PC-9 (cell line): ENCODE results near the gene ZNF408. TPM values are rescaled to one million over a fixed set of nuclear protein-coding genes. Genes with fewer than 3 reads are reported as not detected.

Experiments used
- BruUV-seq: library from RNA; stranded (reverse); fragments of 400-500 nt; replicated peaks from 2 replicates; lab custom pipeline; 2021; lab: Mats Ljungman, UMichigan
- CTCF ChIA-PET: fragments of 300-600 bp; sonication (Branson Sonifier 250); formaldehyde crosslinking; loops from one replicate; lab custom pipeline; 2022; ENCODE audit warnings: antibody characterized with exemption; lab: Charles Lee
- POLR2A ChIA-PET: fragments of 300-600 bp; sonication (Branson Sonifier 250); formaldehyde crosslinking; loops from one replicate; lab custom pipeline; 2022; ENCODE audit warnings: antibody characterized with exemption; ENCODE audit not compliant: unreplicated experiment; lab: Charles Lee
- DNase-seq, 2 experiments: peaks; one replicate each; pipeline versions ENCODE4 v3.0.0 to v3.0.0-alpha.2; 2015 to 2022; ENCODE audit warnings: mixed read lengths in 1 of 2
- H2AFZ ChIP-seq: fragments of 200-600 bp; sonication (generic); 2 replicates; pipeline ENCODE4 v1.8.1; 2017; ENCODE audit warnings: antibody characterized with exemption
- H3F3A ChIP-seq: fragments of 200-600 bp; sonication (generic); 2 replicates; pipeline ENCODE4 v1.8.1; 2017; ENCODE audit warnings: antibody characterized with exemption, mild to moderate bottlenecking, low read depth; ENCODE audit not compliant: insufficient read depth
- H3K27ac ChIP-seq: fragments of 200-600 bp; sonication (generic); 2 replicates; pipeline ENCODE4 v1.6.1; 2016; ENCODE audit warnings: mixed run types
- H3K27me3 ChIP-seq: fragments of 200-600 bp; sonication (generic); 2 replicates; pipeline ENCODE4 v1.6.1; 2016; ENCODE audit warnings: low read depth, mixed run types; ENCODE audit not compliant: insufficient read depth
- H3K36me3 ChIP-seq: fragments of 200-600 bp; sonication (generic); 2 replicates; pipeline ENCODE4 v1.6.1; 2016; ENCODE audit warnings: low read depth, mixed run types
- H3K4me1 ChIP-seq: fragments of 200-600 bp; sonication (generic); replicated peaks from 2 replicates; pipeline ENCODE4 v1.6.1; 2016; ENCODE audit warnings: mixed run types; ENCODE audit not compliant: insufficient read depth
- H3K4me2 ChIP-seq: fragments of 200-600 bp; sonication (generic); 2 replicates; pipeline ENCODE4 v1.6.1; 2017; ENCODE audit warnings: mixed run types
- H3K4me3 ChIP-seq: fragments of 200-600 bp; sonication (generic); 2 replicates; pipeline ENCODE4 v1.6.1; 2016; ENCODE audit warnings: mixed run types
- H3K79me2 ChIP-seq: fragments of 200-600 bp; sonication (generic); 2 replicates; pipeline ENCODE4 v1.6.1; 2017; ENCODE audit warnings: low read depth, mixed run types
- H3K9me2 ChIP-seq: fragments of 200-600 bp; sonication (generic); 2 replicates; pipeline ENCODE4 v1.8.1; 2017; ENCODE audit warnings: mild to moderate bottlenecking; ENCODE audit not compliant: insufficient read depth
- H3K9me3 ChIP-seq: fragments of 200-600 bp; sonication (generic); 2 replicates; pipeline ENCODE4 v1.8.1; 2016; ENCODE audit warnings: low read depth; ENCODE audit not compliant: insufficient read depth
- H4K20me1 ChIP-seq: fragments of 200-600 bp; sonication (generic); 2 replicates; pipeline ENCODE4 v1.8.1; 2017; ENCODE audit not compliant: insufficient read depth
- CTCF ChIP-seq: fragments of 200-600 bp; sonication (generic); conservative IDR thresholded peaks from 2 replicates; pipeline ENCODE4 v1.6.1; 2017; ENCODE audit warnings: mixed run types, antibody characterized with exemption, mild to moderate bottlenecking, moderate library complexity
- EZH2 ChIP-seq: fragments of 200-600 bp; sonication (generic); IDR thresholded peaks from 2 replicates; pipeline ENCODE4 v1.8.0; 2017; ENCODE audit warnings: antibody characterized with exemption, low read depth
- intact Hi-C: fragments of 100-400 bp; cut with micrococcal nuclease; formaldehyde crosslinking; loops from one replicate; pipeline ENCODE4 v1.10.0; 2022; ENCODE audit not compliant: unreplicated experiment
- total RNA-seq: library from RNA; stranded (reverse); gene quantifications from 2 replicates; pipeline ENCODE4 v1.2.3, GENCODE V29; 2021

The ZNF408 gene
- total RNA-seq, 1 experiment from 2014 or later: 13.8 TPM

GRCh38 chr11:46684367-46684766 is 16.5 kb upstream of the ZNF408 start:
- Histone ChIP-seq H3K9me3 (no peaks in the 10 kb centered on the region), H3K27me3 (no peaks in the 10 kb centered on the region), H3K4me3 (no peak overlapping the region), H3F3A (peaks cover 11% of the 10 kb centered on the region; the same call in 1 of the 2 replicates), H3K27ac (no peak overlapping the region), H3K9me2 (no peaks in the 10 kb centered on the region), H2AFZ (no peak overlapping the region), H3K36me3 (peaks cover 7% of the 10 kb centered on the region; the same call in 1 of the 2 replicates), H4K20me1 (peaks cover 19% of the 10 kb centered on the region; the same call in 1 of the 2 replicates), H3K4me1 (no peaks in the 10 kb centered on the region), H3K4me2 (no peak overlapping the region), H3K79me2 (no peaks in the 10 kb centered on the region)
- POLR2A ChIA-PET: interaction anchor here (0.6 kb wide), 1 partner anchor 16 kb away, joined by 5 read pairs; the partner anchor contains the start of gene ARHGAP1
- intact Hi-C loops: no loop called here
- CTCF ChIA-PET: interaction anchor here (0.8 kb wide), 1 partner anchor 671 kb away, joined by 3 read pairs; no protein-coding TSS in a partner anchor
- no TSS peak for BruUV-seq
- no peak for DNase-seq
- TF ChIP-seq EZH2 (no peak), CTCF (no peak)

- H3F3A ChIP-seq: peaks cover 11% of the 10 kb centered on the region; the same call in 1 of the 2 replicates
- H3K79me2 ChIP-seq: no peaks in the 10 kb centered on the region
- H3K9me3 ChIP-seq: no peaks in the 10 kb centered on the region
- H3K27me3 ChIP-seq: no peaks in the 10 kb centered on the region
- H2AFZ ChIP-seq: no peak overlapping the region
- no peak overlapping the region for H3K27ac ChIP-seq
- POLR2A ChIA-PET: interaction anchor here (0.6 kb wide), 1 partner anchor 144 kb away, joined by 5 read pairs; no protein-coding TSS in a partner anchor
- intact Hi-C loops: no loop called here
- no peaks in the 10 kb centered on the region for H3K9me2 ChIP-seq
- H3K4me2 ChIP-seq: no peak overlapping the region
- peaks cover 17% of the 10 kb centered on the region; the same call in 1 of the 2 replicates for H4K20me1 ChIP-seq
- peaks cover 4% of the 10 kb centered on the region; the same call in 1 of the 2 replicates for H3K36me3 ChIP-seq
- CTCF ChIA-PET: no interaction called here
- no peak overlapping the region for H3K4me3 ChIP-seq
- DNase-seq: no peak
- TF ChIP-seq EZH2 (no peak), CTCF (no peak)
- no peaks in the 10 kb centered on the region for H3K4me1 ChIP-seq
- no TSS peak for BruUV-seq
Measured at GRCh38 chr11:46686886-46687795, 13.7 kb upstream of the ZNF408 start.

- Histone ChIP-seq H3K4me2 (no peak overlapping the region), H3K79me2 (no peaks in the 10 kb centered on the region), H4K20me1 (peaks cover 3% of the 10 kb centered on the region), H3K9me3 (no peaks in the 10 kb centered on the region), H3K27ac (no peak overlapping the region), H3K27me3 (no peaks in the 10 kb centered on the region), H3K4me3 (no peak overlapping the region), H2AFZ (no peak overlapping the region), H3K9me2 (no peaks in the 10 kb centered on the region), H3K36me3 (peaks cover 4% of the 10 kb centered on the region; the same call in 1 of the 2 replicates), H3F3A (no peaks in the 10 kb centered on the region), H3K4me1 (no peaks in the 10 kb centered on the region)
- TF ChIP-seq EZH2 (no peak), CTCF (no peak)
- no peak for DNase-seq
- BruUV-seq: no TSS peak
- intact Hi-C loops: no loop called here
- POLR2A ChIA-PET: interaction anchor here (0.8 kb wide), 1 partner anchor 41 kb away, joined by 7 read pairs; no protein-coding TSS in a partner anchor
- CTCF ChIA-PET: no interaction called here
Measured at GRCh38 chr11:46690702-46691101, 10.1 kb upstream of the ZNF408 start.
